Activated gamma-delta T cell treated with Interleukin-2 at 50 U/mL for 16 hours (primary cell): ENCODE measurements around the gene HELZ.
A peak's percentile ranks its signal among the peaks of the same experiment; 100 is the strongest.
"Not testable (repeated sequence)": the region's sequence is repeated elsewhere in the genome, so short reads cannot be mapped to it uniquely, and the experiment has no call there.

Experiments used
- DNase-seq: peaks from one replicate; pipeline ENCODE4 v3.0.0-alpha.2; 2020

HELZ gene

GRCh38 chr17:67137860-67138259, 107.1 kb downstream of the HELZ start:
- DNase-seq, result peak; percentile 14

- DNase-seq, result no peak
Measured at GRCh38 chr17:67137026-67137370, 108.0 kb downstream of the HELZ start.

- DNase-seq, result no peak
Measured at GRCh38 chr17:67136191-67137025, 108.6 kb downstream of the HELZ start.

- no peak for DNase-seq
Measured at GRCh38 chr17:67133161-67133560, 111.8 kb downstream of the HELZ start.

- DNase-seq, result no peak
Measured at GRCh38 chr17:67132366-67132765, 112.6 kb downstream of the HELZ start.

- no peak for DNase-seq
Measured at GRCh38 chr17:67130768-67131167, 114.2 kb downstream of the HELZ start.

- DNase-seq, result no peak
Measured at GRCh38 chr17:67129283-67129682, 115.7 kb downstream of the HELZ start.

GRCh38 chr17:67128700-67129099, 116.3 kb downstream of the HELZ start:
- DNase-seq, result no peak

- no peak for DNase-seq
Measured at GRCh38 chr17:67127925-67128324, 117.1 kb downstream of the HELZ start.

- no peak for DNase-seq
Measured at GRCh38 chr17:67126983-67127382, 118.0 kb downstream of the HELZ start.

GRCh38 chr17:67126543-67126942, 118.5 kb downstream of the HELZ start:
- not testable (repeated sequence) for DNase-seq

- no peak for DNase-seq
Measured at GRCh38 chr17:67125924-67126323, 119.1 kb downstream of the HELZ start.

- no peak for DNase-seq
Measured at GRCh38 chr17:67125417-67125816, 119.6 kb downstream of the HELZ start.

GRCh38 chr17:67124450-67125148, 120.4 kb downstream of the HELZ start:
- no peak for DNase-seq

GRCh38 chr17:67123699-67124098, 121.3 kb downstream of the HELZ start:
- DNase-seq, result no peak

- DNase-seq, result no peak
Measured at GRCh38 chr17:67121316-67121891, 123.6 kb downstream of the HELZ start.

GRCh38 chr17:67119102-67119501, 125.9 kb downstream of the HELZ start:
- no peak for DNase-seq

GRCh38 chr17:67116045-67116575, 128.9 kb downstream of the HELZ start:
- no peak for DNase-seq

- DNase-seq, result no peak
Measured at GRCh38 chr17:67115401-67115800, 129.6 kb downstream of the HELZ start.

- DNase-seq, result no peak
Measured at GRCh38 chr17:67113486-67113885, 131.5 kb downstream of the HELZ start.

- DNase-seq, result no peak
Measured at GRCh38 chr17:67111808-67112207, 133.2 kb downstream of the HELZ start.

GRCh38 chr17:67111327-67111726, 133.7 kb downstream of the HELZ start:
- DNase-seq, result no peak

- no peak for DNase-seq
Measured at GRCh38 chr17:67110619-67111018, 134.4 kb downstream of the HELZ start.

GRCh38 chr17:67109111-67109510, 135.9 kb downstream of the HELZ start:
- DNase-seq, result no peak
